Activated naive CD4-positive, alpha-beta T cell treated with anti-CD3 and anti-CD28 coated beads for 36 hours (primary cell): Measurements from ENCODE around the gene GPC6. TPM values are rescaled to one million over a fixed set of nuclear protein-coding genes. Genes with fewer than 3 reads are reported as not detected.
"Not testable (repeated sequence)": the region's sequence is repeated elsewhere in the genome, so short reads cannot be mapped to it uniquely, and the experiment has no call there.

Experiments used
- CTCF ChIA-PET: fragments of 350-600 bp; sonication (Branson Sonifier 250); formaldehyde crosslinking; loops from one replicate; lab custom pipeline; 2021; ENCODE audit warnings: antibody characterized with exemption; lab: Charles Lee
- DNase-seq: peaks from one replicate; pipeline ENCODE4 v3.0.0-alpha.2; 2020
- H3K27ac Mint-ChIP-seq: one replicate; pipeline ENCODE4 v1.8.0; 2021; ENCODE audit warnings: mild to moderate bottlenecking, mixed read lengths
- H3K27me3 Mint-ChIP-seq: one replicate; pipeline ENCODE4 v1.8.0; 2021; ENCODE audit warnings: low read depth, mixed read lengths
- H3K36me3 Mint-ChIP-seq: one replicate; pipeline ENCODE4 v1.8.0; 2021; ENCODE audit warnings: low read depth, mixed read lengths
- H3K4me1 Mint-ChIP-seq: one replicate; pipeline ENCODE4 v1.8.0; 2021; ENCODE audit warnings: low read depth, mixed read lengths
- H3K4me3 Mint-ChIP-seq: one replicate; pipeline ENCODE4 v1.8.0; 2021; ENCODE audit warnings: mild to moderate bottlenecking, moderate library complexity, mixed read lengths
- H3K9me3 Mint-ChIP-seq: one replicate; pipeline ENCODE4 v1.8.0; 2021; ENCODE audit warnings: mixed read lengths
- intact Hi-C: fragments of 100-400 bp; cut with micrococcal nuclease; formaldehyde crosslinking; loops from one replicate; pipeline ENCODE4 v1.15.1; 2023
- total RNA-seq, 2 experiments: library from RNA; stranded (reverse); gene quantifications; one replicate each; pipeline ENCODE4 v1.2.3, GENCODE V29; 2021

The GPC6 gene
- total RNA-seq, 2 experiments from 2014 or later = not detected

GRCh38 chr13:93450761-93451160 is 224.2 kb downstream of the GPC6 start:
- H3K27me3 Mint-ChIP-seq = no peaks in the 10 kb centered on the region
- H3K9me3 Mint-ChIP-seq = peaks cover 2% of the 10 kb centered on the region
- no peaks in the 10 kb centered on the region for H3K4me1 Mint-ChIP-seq
- H3K36me3 Mint-ChIP-seq = no peaks in the 10 kb centered on the region
- H3K4me3 Mint-ChIP-seq = no peak overlapping the region
- intact Hi-C loops = no loop called here
- CTCF ChIA-PET = interaction anchor here (0.6 kb wide), 1 partner anchor 49 kb away, joined by 3 read pairs; no protein-coding TSS in a partner anchor
- H3K27ac Mint-ChIP-seq = no peak overlapping the region
- DNase-seq = no peak

- H3K36me3 Mint-ChIP-seq, H3K4me3 Mint-ChIP-seq, H3K27ac Mint-ChIP-seq, H3K9me3 Mint-ChIP-seq, H3K27me3 Mint-ChIP-seq, H3K4me1 Mint-ChIP-seq, intact Hi-C loops, DNase-seq, CTCF ChIA-PET: not testable (repeated sequence)
Observed at GRCh38 chr13:93454676-93455235, 228.1 kb downstream of the GPC6 start.

- Mint-ChIP-seq H3K4me3 (no peak overlapping the region), H3K4me1 (no peaks in the 10 kb centered on the region), H3K27ac (no peak overlapping the region), H3K27me3 (no peaks in the 10 kb centered on the region), H3K36me3 (no peaks in the 10 kb centered on the region), H3K9me3 (peaks cover 2% of the 10 kb centered on the region)
- no peak for DNase-seq
- intact Hi-C loops = no loop called here
- CTCF ChIA-PET = no interaction called here
Observed at GRCh38 chr13:93455861-93456260, 229.3 kb downstream of the GPC6 start.

- no peak overlapping the region for H3K4me3 Mint-ChIP-seq
- DNase-seq = no peak
- H3K4me1 Mint-ChIP-seq = no peaks in the 10 kb centered on the region
- peaks cover 2% of the 10 kb centered on the region for H3K27me3 Mint-ChIP-seq
- intact Hi-C loops = no loop called here
- CTCF ChIA-PET = no interaction called here
- H3K27ac Mint-ChIP-seq = no peak overlapping the region
- peaks cover 2% of the 10 kb centered on the region for H3K9me3 Mint-ChIP-seq
- H3K36me3 Mint-ChIP-seq = no peaks in the 10 kb centered on the region
Observed at GRCh38 chr13:93460005-93460404, 233.4 kb downstream of the GPC6 start.

GRCh38 chr13:93462151-93462550 is 235.5 kb downstream of the GPC6 start:
- intact Hi-C loops = no loop called here
- no peak for DNase-seq
- Mint-ChIP-seq H3K36me3 (no peaks in the 10 kb centered on the region), H3K27ac (no peak overlapping the region), H3K27me3 (peaks cover 2% of the 10 kb centered on the region), H3K9me3 (no peaks in the 10 kb centered on the region), H3K4me1 (no peaks in the 10 kb centered on the region), H3K4me3 (no peak overlapping the region)
- CTCF ChIA-PET = no interaction called here

GRCh38 chr13:93466502-93467036 is 240.0 kb downstream of the GPC6 start:
- no peak overlapping the region for H3K27ac Mint-ChIP-seq
- peaks cover 7% of the 10 kb centered on the region for H3K9me3 Mint-ChIP-seq
- DNase-seq = no peak
- intact Hi-C loops = no loop called here
- CTCF ChIA-PET = no interaction called here
- no peaks in the 10 kb centered on the region for H3K4me1 Mint-ChIP-seq
- H3K27me3 Mint-ChIP-seq = peaks cover 2% of the 10 kb centered on the region
- H3K36me3 Mint-ChIP-seq = no peaks in the 10 kb centered on the region
- no peak overlapping the region for H3K4me3 Mint-ChIP-seq

GRCh38 chr13:93467175-93467574 is 240.6 kb downstream of the GPC6 start:
- Mint-ChIP-seq H3K4me3 (no peak overlapping the region), H3K36me3 (no peaks in the 10 kb centered on the region), H3K9me3 (peaks cover 8% of the 10 kb centered on the region), H3K27ac (no peak overlapping the region), H3K27me3 (peaks cover 2% of the 10 kb centered on the region), H3K4me1 (no peaks in the 10 kb centered on the region)
- DNase-seq = no peak
- CTCF ChIA-PET = no interaction called here
- intact Hi-C loops = no loop called here

- Mint-ChIP-seq H3K27me3 (no peaks in the 10 kb centered on the region), H3K4me1 (no peaks in the 10 kb centered on the region), H3K27ac (no peak overlapping the region), H3K4me3 (no peak overlapping the region), H3K9me3 (peaks cover 10% of the 10 kb centered on the region), H3K36me3 (no peaks in the 10 kb centered on the region)
- CTCF ChIA-PET = no interaction called here
- DNase-seq = no peak
- intact Hi-C loops = no loop called here
Observed at GRCh38 chr13:93468433-93468832, 241.8 kb downstream of the GPC6 start.

GRCh38 chr13:93472296-93472695 is 245.7 kb downstream of the GPC6 start:
- Mint-ChIP-seq H3K4me1 (no peaks in the 10 kb centered on the region), H3K4me3 (no peak overlapping the region), H3K27me3 (no peaks in the 10 kb centered on the region), H3K36me3 (no peaks in the 10 kb centered on the region), H3K27ac (no peak overlapping the region), H3K9me3 (peaks cover 11% of the 10 kb centered on the region)
- no peak for DNase-seq
- intact Hi-C loops = no loop called here
- CTCF ChIA-PET = no interaction called here

GRCh38 chr13:93472814-93473296 is 246.2 kb downstream of the GPC6 start:
- H3K27me3 Mint-ChIP-seq = no peaks in the 10 kb centered on the region
- no peaks in the 10 kb centered on the region for H3K4me1 Mint-ChIP-seq
- CTCF ChIA-PET = no interaction called here
- H3K4me3 Mint-ChIP-seq = no peak overlapping the region
- peaks cover 11% of the 10 kb centered on the region for H3K9me3 Mint-ChIP-seq
- no peak overlapping the region for H3K27ac Mint-ChIP-seq
- no peaks in the 10 kb centered on the region for H3K36me3 Mint-ChIP-seq
- no peak for DNase-seq
- intact Hi-C loops = no loop called here

- Mint-ChIP-seq H3K36me3 (no peaks in the 10 kb centered on the region), H3K27ac (no peak overlapping the region), H3K4me1 (no peaks in the 10 kb centered on the region), H3K4me3 (no peak overlapping the region), H3K27me3 (no peaks in the 10 kb centered on the region), H3K9me3 (peaks cover 11% of the 10 kb centered on the region)
- DNase-seq = no peak
- intact Hi-C loops = no loop called here
- CTCF ChIA-PET = no interaction called here
Observed at GRCh38 chr13:93473441-93474270, 247.0 kb downstream of the GPC6 start.

GRCh38 chr13:93476175-93476574 is 249.6 kb downstream of the GPC6 start:
- no peak overlapping the region for H3K4me3 Mint-ChIP-seq
- intact Hi-C loops = no loop called here
- H3K27ac Mint-ChIP-seq = no peak overlapping the region
- no peak for DNase-seq
- CTCF ChIA-PET = no interaction called here
- H3K27me3 Mint-ChIP-seq = no peaks in the 10 kb centered on the region
- H3K36me3 Mint-ChIP-seq = no peaks in the 10 kb centered on the region
- no peaks in the 10 kb centered on the region for H3K4me1 Mint-ChIP-seq
- peaks cover 5% of the 10 kb centered on the region for H3K9me3 Mint-ChIP-seq

- no peak overlapping the region for H3K4me3 Mint-ChIP-seq
- no peaks in the 10 kb centered on the region for H3K36me3 Mint-ChIP-seq
- DNase-seq = no peak
- H3K27me3 Mint-ChIP-seq = no peaks in the 10 kb centered on the region
- H3K9me3 Mint-ChIP-seq = peaks cover 3% of the 10 kb centered on the region
- intact Hi-C loops = no loop called here
- CTCF ChIA-PET = no interaction called here
- no peak overlapping the region for H3K27ac Mint-ChIP-seq
- no peaks in the 10 kb centered on the region for H3K4me1 Mint-ChIP-seq
Observed at GRCh38 chr13:93477238-93477637, 250.6 kb downstream of the GPC6 start.
